Central memory CD4-positive, alpha-beta T cell (primary cell): Measurements from ENCODE around the gene TMEM45A.
"Not testable (repeated sequence)": the region's sequence is repeated elsewhere in the genome, so short reads cannot be mapped to it uniquely, and the experiment has no call there.

ENCODE experiments used
- DNase-seq: peaks from one replicate; pipeline ENCODE4 v3.0.0; 2022
- total RNA-seq, 3 experiments: gene quantifications; one replicate each; lab custom pipeline; 2026; lab: John Stamatoyannopoulos, UW

The TMEM45A gene
- 0 reads per million in 3 experiments for total RNA-seq

- peak; percentile 52 for DNase-seq
Observed at GRCh38 chr3:100492059-100493006, at the start of gene TMEM45A. TMEM45A (plus strand) TSS chr3:100492619; CDS start chr3:100555212, 62,593 bp downstream.

DNA sequence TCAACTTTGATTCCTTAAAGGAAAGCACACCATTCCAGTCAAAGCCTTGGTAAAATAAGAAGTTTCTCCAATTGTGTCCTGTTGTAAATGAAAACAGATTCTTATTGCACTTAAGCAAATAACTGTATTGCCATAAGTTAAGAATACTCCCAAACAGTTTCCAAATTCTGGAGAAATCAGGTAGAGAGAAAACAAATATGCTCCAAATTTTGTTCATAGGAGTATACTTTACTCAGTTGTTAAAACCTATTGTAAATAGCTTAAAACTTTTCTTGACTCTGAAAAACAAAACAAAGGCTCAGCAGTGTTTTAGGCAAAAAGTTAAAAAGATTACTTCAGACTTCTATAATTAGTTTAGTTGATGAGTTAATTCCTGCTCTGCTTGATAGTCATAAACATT lies 48.7 kb upstream of the TMEM45A start:
- DNase-seq: no peak

DNA sequence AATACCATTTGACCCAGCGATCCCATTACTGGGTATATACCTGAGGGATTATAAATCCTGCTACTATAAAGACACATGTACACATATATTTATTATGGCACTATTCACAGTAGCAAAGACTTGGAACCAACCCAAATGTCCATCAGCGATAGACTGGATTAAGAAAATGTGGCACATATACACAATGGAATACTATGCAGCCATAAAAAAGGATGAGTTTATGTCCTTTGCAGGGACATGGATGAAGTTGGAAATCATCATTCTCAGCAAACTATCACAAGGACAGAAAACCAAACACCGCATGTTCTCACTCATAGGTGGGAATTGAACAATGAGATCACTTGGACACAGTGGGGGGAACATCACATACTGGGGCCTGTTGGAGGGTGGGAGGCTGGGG lies 45.4 kb upstream of the TMEM45A start:
- not testable (repeated sequence) for DNase-seq

GRCh38 chr3:100448079-100448478 lies 44.3 kb upstream of the TMEM45A start:
- DNase-seq: no peak

DNA sequence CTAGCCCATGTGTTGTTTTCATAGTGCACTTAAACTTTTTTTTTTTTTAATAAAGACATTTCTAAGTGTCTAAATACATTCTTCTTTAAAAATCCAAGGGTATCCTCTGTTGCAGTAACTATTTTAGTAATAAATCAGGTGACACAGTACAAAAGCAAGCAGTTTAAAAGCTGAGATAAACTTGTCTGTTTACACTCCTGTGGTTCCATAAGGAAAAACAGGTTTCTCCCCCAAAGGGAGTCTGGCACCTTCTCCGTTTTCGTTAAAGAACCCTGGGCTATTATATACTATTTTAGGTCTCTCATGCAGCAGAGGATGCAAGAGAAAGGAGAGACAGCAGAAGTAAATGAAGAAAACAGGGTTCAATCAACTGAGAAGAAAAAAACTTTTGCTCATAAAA lies 43.2 kb upstream of the TMEM45A start:
- no peak for DNase-seq

GRCh38 chr3:100454677-100455076 lies 37.7 kb upstream of the TMEM45A start:
- DNase-seq: no peak

DNA sequence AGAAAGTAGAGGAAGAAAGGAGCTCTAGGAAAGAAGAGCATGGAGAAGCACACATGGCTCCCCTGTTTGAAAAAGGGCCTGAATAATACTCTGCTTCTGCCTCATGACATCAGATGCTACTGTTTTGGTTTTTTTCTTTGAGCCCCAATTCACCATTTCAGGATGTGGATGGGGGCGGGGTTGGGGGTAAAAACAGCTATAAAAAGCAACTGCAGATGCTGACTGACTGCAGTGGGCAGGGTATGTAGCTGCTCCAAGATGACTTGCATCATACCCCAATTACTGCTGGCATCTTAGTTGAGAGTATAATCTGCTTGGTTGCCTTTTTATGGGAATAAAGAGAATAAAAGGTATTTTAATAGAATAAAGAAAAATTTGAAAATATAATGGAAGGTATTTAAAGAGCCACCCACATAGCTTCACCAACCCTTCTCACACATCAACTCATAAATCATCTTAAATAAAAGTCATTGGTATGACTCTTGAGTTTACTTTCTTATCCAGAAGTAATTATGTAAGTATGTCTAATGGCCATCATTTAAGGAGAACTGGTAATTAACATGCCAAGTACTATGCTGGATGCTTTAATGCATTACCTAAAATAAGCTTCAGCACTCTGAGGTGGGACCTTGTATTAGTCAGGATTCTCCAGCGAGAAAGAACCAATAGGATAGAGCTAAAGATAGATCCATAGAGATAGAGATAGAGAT lies 36.4 kb upstream of the TMEM45A start:
- DNase-seq: no peak

DNA sequence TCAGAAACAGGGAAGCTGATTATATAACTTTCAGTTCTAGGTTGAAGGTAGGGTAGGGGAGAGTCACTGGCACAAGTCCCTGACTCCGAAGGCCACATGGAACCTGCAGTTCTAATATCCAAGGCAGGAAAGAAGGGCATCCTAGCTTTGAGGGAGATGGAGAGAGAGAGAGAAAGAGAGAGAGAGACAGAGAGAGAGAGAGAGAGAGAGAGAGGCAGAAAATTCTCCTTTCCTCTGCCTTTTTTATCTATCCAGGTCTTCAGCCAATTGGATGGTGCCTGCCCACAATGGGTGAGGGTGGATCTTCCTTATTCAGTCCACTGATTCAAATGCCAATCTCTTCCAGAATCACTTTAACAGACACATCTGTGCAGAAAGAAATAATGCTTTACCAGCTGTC lies 35.7 kb upstream of the TMEM45A start:
- DNase-seq: no peak

DNA sequence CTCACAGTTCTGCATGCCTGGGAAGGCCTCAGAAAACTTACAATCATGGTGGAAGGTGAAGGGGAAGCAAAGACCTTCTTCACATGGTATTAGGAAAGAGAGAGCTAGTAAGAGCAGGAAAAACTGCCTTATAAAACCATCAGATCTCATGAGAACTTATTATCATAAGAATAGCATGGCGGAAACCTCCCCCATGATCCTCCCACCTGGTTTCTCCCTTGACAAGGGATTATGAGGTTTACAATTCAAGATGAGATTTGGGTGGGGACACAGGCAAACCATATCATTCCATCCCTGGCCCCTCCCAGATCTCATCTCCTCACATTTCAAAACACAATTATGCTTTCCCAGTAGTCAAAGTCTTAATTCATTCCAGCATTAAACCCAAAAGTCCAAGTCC lies 34.6 kb upstream of the TMEM45A start:
- no peak for DNase-seq

DNA sequence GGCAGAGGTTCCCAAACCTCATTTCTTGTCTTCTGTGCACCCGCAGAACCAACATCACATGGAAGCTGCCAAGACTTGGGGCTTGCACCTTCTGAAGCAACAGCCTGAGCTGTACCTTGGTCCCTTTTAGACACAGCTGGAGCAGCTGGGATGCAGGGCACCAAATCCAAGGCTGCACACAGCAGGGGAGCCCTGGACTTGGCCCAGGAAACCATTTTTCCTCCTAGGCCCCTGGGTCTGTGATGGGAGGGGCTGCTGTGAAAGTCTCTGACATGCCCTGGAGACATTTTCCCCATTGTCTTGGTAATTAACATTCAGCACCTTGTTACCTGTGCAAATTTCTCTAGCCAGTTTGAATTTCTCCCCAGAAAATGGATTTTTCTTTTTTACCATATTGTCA lies 33.6 kb upstream of the TMEM45A start:
- DNase-seq: no peak

- no peak for DNase-seq
Observed at GRCh38 chr3:100463002-100463401, 29.4 kb upstream of the TMEM45A start.

GRCh38 chr3:100463646-100464155 lies 28.7 kb upstream of the TMEM45A start:
- no peak for DNase-seq

DNA sequence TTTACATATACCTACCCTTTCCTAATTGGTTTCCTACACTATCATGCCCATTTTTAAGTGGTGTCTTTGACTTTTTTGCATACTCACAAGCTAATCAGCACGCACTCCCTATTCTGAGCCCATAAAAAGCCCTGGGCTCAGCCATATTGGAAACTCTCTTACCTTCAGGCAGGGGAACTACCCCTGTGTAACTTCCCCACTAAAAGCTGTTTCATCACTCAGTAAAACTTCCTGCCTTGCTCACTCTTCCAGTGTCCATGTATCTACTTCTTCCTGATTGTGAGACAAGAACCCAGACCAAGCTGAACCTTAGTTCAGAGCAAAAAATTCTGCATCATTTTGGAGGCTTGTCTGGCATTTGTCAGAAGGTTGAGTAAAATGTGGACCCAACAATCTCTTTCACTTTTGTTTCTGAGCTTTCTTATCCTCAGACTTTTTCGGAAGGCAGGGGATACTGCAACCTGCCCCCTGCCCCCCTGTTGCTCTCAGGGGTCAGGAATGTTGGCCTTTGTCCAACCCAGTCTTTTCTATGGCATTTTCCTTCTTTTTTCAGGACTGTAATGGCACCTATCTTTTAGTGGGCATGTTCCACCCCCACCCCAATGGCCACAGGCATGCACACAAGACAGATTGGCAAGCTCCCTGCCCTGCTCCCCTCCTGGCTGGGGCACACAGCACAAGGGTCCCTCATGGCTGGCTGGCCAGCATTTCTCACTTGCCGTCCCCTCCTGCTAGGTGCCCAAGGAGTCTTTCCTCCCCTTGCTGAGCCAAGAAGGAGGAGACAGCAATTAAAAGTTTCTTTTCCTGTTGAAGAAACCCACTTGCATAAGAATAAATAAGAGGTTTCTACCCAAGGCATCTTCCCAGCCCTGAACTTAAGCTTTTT lies 26.3 kb upstream of the TMEM45A start:
- DNase-seq: no peak

DNA sequence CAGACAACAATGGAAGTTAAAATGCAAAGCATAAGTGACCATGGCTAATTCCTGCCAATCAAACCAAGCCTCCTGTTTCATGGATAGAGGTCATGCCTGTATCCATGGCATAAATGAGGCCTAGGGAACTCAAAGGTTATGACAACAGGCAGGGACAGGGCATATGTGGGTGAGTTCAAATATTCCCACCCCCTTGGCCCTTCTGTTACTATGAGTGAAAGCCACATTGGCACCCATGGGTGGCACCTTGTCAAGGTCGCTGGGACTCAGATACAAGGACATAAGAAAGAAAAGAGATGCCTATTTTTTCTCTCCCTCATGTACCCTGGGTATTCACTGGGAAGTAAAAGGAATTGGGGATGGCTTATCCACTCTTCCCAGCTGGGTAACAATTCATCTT lies 25.3 kb upstream of the TMEM45A start:
- no peak for DNase-seq

- DNase-seq: no peak
Observed at GRCh38 chr3:100468676-100469075, 23.7 kb upstream of the TMEM45A start.

- no peak for DNase-seq
Observed at GRCh38 chr3:100470951-100471350, 21.5 kb upstream of the TMEM45A start.

- DNase-seq: no peak
Observed at GRCh38 chr3:100471444-100471843, 21.0 kb upstream of the TMEM45A start.

GRCh38 chr3:100477851-100478360 lies 14.5 kb upstream of the TMEM45A start:
- not testable (repeated sequence) for DNase-seq

GRCh38 chr3:100478521-100478920 lies 13.9 kb upstream of the TMEM45A start:
- not testable (repeated sequence) for DNase-seq

DNA sequence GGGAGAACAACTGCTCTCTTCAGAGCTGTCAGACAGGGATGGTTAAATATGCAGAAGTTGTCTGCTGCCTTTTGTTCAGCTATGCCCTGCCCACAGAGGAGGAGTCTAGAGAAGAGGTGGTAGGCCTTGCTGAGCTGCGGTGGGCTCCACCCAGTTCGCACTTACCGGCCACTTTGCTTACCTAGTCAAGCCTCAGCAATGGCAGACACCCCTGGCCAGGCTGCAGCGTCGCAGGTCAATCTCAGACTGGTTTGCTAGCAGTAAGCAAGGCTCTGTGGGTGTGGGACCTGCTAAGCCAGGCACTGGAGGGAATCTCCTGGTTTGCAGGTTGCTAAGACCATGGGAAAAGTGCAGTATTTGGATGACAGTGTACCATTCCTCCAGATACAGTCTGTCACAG lies 12.3 kb upstream of the TMEM45A start:
- DNase-seq: no peak

GRCh38 chr3:100482176-100482575 lies 10.2 kb upstream of the TMEM45A start:
- DNase-seq: no peak

DNA sequence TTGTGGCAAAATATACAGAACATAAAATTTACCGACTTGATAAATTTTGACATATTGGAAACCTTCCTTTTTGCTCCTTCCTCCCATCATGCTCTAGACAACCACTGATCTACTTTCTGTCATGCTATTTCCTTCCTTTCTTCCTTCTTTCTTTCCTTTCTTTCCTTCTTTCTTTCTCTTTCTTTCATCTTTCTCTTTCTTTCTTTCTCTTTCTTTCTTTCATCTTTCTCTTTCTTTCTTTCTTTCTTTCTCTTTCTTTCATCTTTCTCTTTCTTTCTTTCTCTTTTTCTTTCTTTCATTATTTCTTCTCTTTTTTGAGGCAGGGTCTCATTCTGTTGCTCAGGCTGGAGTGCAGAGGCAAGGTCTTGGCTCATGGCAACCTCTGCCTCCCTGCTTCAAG lies 8.9 kb upstream of the TMEM45A start:
- DNase-seq: no peak
